Fibroblast of upper back skin (primary cell): ENCODE measurements around the gene ZCCHC17.
"Not testable (repeated sequence)": the region's sequence is repeated elsewhere in the genome, so short reads cannot be mapped to it uniquely, and the experiment has no call there.

ENCODE experiments used
- DNase-seq: peaks from one replicate; pipeline ENCODE4 v3.0.0-alpha.2; 2013

Gene ZCCHC17

DNA sequence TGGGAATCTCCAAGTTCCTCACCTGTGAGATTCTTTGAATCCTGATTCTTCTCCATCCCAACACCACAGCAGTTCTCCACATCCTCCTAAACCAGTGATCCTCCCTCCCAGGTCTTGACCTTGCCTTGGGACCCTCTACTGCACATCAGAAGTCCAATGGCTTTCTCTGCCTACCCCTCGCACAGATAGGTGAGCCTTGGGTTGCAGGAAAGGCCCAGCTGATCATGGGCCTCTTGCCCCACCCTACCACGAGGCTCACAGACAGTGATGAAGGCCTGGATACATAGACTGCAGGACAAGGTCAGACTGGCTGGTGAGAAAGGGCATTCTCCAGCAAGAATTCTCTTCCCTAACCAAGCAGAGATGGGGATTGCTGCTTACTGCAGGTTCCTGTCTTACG is 75.2 kb downstream of the ZCCHC17 start:
- no peak for DNase-seq

DNA sequence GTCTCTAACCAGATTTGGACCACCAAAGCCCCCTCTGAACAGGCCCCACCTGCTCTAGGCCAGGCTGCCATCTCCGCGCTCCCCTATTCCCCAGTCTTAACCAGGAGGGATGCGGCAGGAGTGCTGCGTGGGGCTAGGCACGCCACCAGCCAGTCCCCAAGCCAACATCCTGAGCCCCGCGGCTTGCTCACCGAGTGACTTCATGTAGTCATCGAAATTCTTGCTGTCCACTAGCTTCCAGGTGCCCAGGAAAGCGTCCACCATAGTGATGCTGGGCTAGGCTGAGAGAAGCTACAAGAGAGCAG is 75.9 kb downstream of the ZCCHC17 start:
- no peak for DNase-seq

DNA sequence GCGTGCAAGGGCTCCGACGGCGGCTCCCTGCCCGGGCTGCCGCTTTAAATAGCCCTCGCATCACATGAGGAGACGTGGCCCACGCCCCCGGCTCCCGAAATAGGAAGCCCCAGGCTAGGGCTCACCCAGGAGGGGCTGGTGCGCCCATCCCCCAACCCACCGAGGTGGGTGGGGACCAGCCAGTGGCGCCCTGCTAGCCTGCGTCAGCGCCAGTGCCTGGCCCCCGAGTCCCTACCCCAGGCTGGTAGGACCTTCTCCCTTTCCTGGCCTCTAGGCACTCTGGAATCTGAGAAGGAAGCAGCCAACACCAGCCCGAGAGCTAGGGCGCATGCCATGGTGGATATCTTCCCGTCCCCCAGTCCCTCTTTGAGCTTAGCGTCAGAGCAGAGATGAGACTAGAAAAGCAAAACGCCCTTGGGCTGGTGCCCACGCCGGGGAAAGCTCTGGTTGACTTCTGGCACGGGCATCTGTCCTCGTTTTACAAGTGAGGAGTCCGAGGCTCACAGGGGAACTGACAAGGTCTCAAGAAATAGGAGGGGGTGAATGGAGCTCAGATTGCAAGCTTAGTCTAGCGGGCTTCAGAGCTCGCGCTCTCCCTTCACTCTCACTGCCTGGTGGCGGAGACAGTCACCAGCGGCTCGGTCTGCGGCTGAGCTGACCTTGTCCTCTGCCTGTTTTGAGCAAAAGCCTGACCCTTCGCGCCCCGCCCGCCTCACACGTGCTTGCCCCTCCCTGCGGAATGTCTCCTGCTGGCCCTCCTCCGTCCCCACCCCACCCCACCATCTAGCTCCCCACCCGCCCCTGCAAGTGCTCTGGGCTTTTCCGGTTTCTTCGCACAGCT is 76.4 kb downstream of the ZCCHC17 start, which contains the start of gene FABP3:
Gene FABP3 (minus strand): TSS at position 21 of the 841 bp plus-strand sequence. CDS start 62 bp downstream, outside the sequence.
- peak; percentile 42 for DNase-seq

DNA sequence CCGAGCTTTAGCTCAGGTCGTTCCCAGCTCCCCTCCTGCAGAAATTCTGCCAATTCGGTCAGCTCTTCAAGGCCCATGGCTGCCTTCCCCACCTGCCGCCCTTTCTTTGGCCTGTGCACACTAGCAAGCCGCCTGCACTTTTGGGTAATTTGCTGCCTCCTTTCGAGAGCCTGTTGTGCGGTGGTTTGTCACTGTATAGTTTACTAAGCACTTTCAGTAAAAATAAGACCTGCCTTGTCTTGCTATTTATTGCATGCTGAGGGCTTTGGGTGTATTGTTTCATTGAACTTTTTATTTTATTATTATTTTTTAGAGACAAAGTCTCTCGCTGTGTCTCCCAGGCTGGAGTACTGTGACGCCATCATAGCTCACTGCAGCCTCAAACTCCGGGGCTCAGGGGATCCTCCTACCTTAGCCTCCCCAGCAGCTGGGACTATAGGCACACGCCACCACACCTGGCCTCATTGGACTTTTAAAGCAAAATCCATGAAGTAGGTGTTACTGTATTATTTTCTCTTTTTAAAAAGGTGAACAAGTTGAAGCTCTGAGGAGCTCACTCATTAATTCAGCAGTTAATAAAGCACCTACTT is 77.2 kb downstream of the ZCCHC17 start:
- DNase-seq = no peak

DNA sequence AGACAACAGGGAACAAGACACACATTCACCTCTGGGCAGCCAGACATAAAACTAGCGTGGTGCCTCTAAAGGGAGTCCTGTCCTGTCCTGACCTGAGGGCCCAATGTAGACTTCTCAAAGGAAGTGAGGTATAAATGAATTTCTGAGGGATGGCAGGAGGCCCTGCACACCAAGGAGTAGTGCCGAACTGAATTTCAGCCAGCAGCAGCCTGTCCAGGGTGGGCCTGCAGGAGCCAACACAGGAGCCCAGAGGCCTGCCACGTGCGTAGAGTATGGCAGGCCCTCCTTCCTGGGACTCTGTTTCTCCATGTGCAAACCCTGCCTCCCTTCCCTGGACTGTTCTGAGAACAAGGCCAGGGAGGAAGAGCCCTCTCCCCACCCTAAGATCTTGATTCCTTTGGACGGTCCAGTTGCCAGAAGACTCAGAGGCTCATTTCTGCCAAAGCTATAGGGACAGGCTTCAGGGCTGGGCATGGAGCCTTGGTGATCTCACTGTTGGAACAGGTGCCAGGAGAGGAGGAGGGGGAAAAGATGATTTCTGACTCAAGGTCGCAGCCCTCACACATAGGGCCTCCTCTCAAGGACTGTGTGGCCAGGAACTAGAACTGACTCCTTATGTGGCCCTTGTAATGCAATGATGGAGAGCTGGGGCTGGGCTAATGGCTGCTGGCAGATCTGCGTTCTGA is 77.8 kb downstream of the ZCCHC17 start:
- peak; percentile 53 for DNase-seq

DNA sequence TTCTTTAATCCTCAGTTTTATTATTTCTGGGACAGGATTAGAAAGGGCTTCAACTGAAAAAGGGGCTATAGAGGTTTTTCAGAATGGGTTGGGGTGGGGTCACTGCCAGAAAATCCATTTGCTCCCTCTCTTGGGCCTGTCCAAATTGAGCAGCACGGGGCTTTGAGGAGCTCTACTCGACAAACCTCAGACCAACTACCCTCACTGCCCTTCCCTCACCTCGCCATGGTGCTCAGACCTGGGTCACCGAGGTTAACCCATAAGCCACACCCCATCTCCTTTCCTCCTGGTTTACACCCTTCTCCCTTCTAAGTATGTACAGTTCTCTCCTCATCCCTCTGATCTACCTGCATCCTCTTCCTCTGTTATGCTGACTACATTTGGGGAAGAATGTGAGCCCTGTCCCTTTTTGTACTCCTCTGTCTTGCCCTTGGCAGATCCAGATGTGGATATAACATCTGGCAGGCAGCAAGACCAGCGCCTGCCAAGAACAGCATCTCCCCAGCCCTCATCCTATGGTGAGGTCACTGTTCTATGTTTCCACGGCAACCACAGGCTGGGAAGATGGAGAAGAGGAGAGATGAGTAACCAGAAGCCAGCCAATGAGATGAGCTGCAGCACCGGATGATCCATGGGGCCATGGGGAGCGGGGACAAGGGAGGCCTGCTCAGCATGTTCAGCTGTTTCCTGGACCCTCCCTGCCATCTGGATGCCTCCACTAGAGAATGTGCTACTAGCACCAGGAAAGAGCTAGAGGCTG is 79.7 kb downstream of the ZCCHC17 start:
- peak; percentile 96 for DNase-seq

DNA sequence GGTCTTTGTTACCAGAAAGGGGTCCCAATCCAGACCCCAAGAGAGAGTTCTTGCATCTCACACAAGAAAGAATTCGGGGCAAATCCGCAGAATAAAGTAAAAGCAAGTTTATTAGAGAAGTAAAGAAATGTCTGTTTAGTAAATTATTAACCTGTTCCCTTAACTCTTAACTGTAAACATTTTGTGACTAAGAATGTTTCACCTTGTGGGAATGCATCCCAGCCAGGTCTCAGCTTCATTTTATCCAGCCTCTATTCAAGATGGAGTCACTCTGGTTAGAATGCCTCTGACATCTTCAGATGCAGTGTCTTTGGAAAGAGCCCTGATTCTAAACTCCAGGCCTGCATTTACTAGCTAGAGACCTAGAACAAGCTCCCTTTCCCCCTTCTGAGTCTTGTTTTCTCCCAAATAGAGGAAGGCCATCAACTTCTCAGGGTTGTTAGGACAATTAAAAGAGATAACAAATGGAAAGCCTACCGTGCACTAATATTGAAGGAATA is 80.6 kb downstream of the ZCCHC17 start:
- no peak for DNase-seq

DNA sequence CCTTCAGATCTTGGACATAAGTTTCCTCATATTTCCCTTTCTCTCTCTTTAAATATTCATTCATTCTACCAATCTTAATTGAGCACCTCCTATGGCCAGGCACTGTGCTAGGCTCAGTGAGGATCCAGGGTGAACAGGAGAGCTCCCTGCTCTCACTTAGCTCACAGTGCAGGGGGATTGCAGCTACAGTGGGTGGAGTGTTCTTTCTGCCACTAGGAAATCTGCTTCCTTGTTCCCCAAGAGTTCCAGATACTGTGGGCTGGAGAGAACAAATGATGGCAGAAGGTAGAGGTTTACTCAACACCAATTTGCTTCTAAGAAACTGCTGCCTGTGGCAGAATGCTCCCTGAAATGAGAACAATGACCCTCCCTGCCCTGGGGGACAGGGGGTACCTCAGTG is 81.2 kb downstream of the ZCCHC17 start:
- DNase-seq = no peak

DNA sequence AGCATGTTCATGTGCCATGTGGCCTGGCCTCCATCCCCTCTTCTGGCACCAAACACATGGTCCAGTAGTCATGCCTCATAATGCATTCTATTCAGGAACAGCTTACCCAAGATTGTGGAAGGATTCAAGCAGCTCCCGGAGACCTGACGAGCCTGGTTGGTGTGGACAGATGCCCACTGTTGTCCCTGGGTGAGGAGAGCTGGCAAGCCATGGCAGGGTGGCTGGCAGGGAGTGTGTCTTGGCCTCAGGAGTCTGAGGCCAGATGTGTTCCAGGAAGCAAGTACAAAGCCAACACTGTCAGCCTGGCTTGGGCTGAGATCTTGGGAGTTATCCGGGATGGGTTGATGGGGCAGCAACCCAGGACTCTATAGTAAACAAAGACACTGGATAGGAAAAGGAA is 83.3 kb downstream of the ZCCHC17 start:
- no peak for DNase-seq

DNA sequence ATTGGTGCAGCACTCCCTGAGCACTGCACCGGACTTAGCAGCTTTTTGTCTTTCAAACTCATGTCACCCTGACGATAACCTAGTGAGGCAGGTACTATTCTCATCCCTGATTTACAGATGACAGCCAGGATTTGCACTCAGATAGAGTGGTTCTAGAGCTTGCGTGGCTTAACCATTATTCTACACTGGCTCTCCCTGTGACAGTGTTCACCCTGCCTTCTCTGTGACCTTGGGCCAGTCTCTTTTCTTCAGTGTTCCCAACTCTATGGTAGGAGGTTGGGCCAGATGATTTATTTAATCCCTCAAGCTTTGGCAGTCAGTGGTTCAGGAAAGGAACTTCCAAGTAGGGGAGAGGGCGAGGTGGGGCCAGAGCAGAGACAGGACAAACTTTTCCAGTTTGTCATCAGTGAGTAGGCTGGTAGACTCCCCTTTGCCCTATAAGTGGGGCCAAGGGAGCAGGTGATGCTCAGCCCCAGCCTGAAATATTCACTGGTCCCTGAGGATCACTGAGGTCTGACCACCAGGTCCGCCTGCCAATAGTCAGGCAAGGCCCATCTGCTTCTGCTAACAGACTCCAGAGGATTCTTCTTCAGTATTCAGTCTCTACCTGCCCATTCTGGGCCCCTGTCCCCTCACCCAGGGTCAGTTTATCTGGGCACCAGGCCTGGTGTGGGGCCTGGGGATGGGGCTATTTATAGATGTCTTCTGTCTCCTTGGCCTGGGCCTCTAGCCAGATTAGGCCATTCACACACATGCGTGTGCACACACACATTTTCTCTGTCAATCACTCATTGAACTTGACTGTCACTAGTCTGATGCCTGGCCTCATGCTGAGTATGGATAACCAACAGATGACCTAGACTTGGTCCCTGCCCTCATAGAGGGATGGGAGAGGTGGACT is 84.8 kb downstream of the ZCCHC17 start:
- peak; percentile 21 for DNase-seq

DNA sequence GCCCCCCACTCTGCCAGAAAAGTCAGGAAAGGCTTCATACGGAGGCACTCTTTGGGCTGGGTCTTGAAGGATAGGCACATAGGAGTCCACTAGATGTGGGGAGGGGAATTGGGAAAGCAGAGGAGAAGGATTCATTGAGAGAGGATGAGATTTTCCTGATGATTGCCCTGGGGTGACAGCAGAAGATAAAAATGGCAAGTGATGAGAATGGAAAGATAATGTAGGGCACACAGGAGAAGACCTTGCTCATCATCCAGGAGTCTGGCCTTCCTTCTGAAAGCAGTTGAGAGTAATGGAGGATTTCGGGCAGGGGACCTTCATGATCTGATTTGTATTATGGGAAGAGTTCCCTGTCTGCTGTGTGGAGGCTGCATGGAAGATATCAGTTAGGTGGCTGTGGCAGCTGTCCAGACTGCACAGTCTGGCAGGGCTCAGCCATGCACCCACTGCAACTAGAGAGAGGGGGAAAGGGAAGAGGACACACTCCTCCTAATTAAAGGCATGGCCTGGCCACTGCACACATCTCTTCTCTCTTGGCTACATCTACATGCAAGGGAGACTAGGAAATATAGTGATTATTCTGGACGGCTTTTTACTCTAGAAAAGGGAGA is 85.7 kb downstream of the ZCCHC17 start:
- DNase-seq = no peak

DNA sequence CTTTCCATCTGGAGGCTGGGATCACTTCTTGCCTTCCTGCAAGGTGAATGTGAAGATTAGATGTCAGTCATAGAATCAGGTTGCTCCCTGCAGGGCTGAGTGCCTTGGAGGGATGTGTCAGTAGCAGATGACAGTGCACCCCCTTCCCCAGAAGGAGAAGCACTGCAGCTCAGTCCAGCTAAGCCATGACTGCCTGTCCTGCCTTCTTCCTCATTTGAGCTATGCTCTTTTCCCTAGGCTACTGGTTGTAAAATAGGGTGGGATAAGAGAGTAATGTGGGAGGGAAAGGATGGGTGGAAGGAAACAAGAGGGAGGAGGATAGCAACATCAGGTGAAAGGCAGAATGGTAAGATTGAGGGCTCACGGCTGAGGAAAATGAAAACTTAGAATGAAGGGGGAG is 87.1 kb downstream of the ZCCHC17 start:
- no peak for DNase-seq

DNA sequence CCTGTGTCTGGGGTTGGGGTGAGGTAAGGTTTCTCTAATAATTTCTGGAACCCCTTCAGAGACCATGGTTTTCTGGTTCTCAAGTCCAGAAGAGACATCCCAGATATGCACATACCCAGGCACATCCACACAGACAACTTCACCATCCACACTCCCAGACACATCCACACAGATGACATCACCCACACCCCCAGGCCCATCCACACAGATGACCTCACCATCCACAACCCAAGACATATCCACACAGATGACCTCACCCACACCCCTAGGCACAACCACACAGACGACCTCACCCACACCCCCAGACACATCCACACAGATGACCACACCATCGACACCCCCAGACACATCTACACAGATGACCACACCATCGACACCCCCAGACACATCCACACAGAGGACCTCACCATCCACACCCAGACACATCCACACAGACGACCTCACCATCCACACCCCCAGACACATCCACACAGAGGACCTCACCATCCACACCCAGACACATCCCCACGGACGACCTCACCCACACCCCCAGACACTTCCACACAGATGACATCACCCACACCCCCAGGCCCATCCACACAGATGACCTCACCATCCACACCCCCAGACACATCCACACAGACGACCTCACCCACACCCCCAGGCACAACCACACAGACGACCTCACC is 89.9 kb downstream of the ZCCHC17 start:
- not testable (repeated sequence) for DNase-seq

DNA sequence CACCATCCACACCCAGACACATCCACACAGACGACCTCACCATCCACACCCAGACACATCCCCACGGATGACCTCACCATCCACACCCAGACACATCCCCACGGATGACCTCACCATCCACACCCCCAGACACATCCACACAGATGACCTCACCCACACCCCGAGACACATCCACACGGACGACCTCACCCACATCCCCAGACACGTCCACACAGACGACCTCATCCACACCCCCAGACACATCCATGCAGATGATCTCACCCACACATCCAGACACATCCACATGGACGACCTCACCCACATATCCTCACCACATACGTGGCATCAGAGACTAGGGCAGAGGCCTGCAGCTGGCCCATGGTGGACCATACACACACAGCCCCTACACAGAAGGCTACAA is 90.8 kb downstream of the ZCCHC17 start:
- DNase-seq = no peak

DNA sequence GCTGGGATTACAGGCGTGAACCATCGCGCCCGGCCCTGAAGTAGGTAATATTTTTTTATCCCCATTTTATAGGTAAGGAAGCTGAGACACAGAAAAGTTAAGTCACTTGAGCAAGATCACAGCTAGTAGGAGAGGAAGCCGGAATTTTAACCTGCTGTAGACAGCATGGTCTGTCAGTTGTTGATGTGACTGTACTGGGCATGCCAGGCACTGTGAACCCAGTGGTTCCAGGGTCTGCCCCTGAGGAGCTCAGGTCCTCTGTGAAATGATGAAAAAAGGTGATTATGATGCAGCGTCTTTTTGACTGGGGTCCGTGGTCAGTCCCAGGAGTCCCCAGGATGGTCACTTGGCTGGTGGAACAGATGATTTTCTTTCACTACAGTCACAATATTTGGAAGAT is 92.8 kb downstream of the ZCCHC17 start:
- DNase-seq = no peak

DNA sequence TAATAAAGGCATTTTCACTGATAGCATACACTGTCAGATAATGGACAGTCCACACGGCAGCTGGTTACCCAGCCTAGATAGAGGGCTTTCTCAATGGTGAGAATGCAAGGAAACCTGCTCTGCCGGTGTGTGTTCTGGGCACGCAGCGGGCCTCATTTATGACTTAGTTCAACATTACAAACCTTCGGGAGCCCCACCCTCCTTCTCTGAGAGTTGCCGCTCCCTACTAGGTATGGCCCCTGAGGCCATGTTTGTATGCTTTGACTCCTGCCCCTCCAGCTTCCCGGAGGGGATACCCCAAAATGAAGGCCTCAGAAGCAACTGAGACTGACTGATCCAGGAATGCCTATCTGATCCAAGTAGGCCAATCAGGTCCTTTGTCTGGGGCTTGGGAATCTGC is 93.2 kb downstream of the ZCCHC17 start:
- no peak for DNase-seq

DNA sequence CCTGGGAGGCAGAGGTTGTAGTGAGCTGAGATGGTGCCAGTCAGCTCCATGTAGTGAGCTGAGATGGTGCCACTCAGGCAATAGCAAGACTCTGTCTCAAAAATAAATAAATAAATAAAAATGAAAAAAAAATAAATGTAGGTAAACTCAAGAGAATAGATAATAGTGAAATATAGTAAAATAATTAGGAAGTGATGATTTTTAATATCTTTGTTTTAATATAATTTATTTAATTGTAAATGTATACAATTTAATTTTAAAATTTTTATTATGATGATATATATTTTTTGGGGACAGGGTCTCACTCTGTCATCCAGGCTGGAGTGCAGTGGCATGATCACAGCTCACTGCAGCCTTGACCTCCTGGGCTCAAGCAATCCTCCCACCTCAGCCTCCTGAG is 96.6 kb downstream of the ZCCHC17 start:
- DNase-seq = no peak

DNA sequence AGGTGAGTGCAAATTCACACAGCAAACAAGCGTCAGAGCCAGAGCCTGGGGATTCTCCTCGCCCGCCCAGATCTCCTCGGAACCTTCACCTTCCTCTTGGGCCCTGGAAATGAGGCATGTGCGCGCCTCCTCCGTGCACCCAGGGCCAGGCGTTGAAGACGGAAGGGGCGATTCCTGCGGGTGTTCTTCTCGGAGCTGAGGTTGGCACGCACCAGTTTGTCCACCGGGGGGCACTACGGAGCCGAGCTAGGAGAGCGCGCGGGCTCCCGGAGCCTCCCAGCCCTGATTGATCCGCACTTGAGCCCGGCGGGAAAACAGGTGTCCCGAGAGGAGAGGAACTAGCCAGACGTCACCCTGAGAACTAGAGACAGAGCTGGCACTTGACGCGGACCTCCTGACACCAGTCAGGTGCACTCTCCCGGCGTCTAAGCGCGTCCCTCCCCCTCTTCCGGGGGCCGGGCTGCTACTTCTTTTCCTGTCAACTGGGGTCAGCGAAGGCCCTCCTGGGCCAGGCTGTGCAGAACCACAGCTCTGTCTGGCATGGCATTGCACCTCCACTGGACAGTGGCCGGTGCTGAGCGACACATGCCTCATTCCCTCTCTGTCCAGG is 97.9 kb downstream of the ZCCHC17 start:
- peak; percentile 68 for DNase-seq

DNA sequence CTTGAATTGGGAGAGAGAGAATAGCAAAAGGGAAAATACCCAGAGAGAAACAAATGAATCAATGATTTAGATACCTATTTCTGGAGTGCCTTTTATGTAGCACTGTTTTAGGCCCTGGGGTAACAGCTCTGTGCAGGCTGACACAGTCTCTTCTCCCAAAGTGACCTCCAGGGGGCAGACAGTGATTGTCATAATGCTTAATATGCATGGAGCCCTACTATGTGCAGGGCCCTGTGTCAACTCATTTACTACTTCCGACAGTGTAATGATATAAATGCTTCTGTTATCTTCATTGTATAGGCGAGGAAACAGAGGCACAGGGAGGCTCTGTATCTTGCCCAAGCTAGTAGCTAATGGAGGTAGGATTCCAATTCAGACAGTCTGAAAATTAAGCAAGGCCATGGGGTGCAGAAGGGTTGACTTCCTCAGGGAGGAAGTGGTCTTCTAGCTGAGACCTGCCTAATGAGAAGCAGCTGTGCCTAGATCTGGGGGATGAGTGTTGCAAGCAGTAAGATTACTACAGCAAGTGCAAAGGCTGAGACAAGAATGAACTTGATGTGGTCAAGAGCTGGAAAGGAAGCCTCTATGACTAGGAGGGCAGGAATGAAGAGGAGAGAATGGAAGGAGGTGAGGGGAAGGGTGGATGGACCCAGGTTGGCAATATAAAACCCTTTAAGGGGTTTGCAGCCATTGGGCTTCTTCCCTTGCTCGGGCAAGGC is 100.0 kb downstream of the ZCCHC17 start:
- DNase-seq = peak; percentile 98
